Neural progenitor cell (in vitro differentiated cells): ENCODE results near the gene SMC6.

Source experiments
- EZH2 ChIP-seq: fragments of 200-600 bp; sonication (generic); IDR thresholded peaks from 2 replicates; pipeline ENCODE4 v1.6.1; 2017; ENCODE audit warnings: antibody characterized with exemption, mild to moderate bottlenecking, moderate library complexity
- EZH2phosphoT487 ChIP-seq: fragments of 200-600 bp; sonication (generic); IDR thresholded peaks from 2 replicates; pipeline ENCODE4 v1.6.1; 2017; ENCODE audit warnings: antibody characterized with exemption
- TF ChIP-seq, protein P1 (sequence below): fragments of 200-600 bp; sonication (generic); IDR thresholded peaks from 2 replicates; pipeline ENCODE4 v1.5.1; 2017; ENCODE audit warnings: antibody characterized with exemption, mild to moderate bottlenecking

DNA sequence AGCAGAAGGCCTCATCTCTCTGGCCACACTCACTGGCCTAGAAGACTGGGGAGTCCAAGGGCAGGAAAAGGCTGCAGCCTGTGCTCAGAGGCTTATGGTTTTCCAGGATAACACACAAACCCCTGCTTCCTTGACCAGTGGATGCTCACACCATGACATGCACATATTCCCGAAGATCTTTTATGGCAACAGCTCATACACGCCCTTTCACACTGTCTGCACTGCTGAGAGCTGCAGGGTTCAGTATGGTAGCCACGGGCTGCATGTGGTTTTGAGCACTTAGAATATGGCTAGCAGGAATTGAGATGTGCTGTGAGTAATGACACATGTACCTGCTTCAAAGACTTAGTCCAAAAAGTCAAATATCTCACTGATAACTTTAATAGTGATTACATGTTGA, 117.4 kb downstream of the SMC6 start:
- TF ChIP-seq EZH2phosphoT487 (no peak), EZH2 (no peak)
- TF ChIP-seq, protein P1, sequence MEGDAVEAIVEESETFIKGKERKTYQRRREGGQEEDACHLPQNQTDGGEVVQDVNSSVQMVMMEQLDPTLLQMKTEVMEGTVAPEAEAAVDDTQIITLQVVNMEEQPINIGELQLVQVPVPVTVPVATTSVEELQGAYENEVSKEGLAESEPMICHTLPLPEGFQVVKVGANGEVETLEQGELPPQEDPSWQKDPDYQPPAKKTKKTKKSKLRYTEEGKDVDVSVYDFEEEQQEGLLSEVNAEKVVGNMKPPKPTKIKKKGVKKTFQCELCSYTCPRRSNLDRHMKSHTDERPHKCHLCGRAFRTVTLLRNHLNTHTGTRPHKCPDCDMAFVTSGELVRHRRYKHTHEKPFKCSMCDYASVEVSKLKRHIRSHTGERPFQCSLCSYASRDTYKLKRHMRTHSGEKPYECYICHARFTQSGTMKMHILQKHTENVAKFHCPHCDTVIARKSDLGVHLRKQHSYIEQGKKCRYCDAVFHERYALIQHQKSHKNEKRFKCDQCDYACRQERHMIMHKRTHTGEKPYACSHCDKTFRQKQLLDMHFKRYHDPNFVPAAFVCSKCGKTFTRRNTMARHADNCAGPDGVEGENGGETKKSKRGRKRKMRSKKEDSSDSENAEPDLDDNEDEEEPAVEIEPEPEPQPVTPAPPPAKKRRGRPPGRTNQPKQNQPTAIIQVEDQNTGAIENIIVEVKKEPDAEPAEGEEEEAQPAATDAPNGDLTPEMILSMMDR: no peak
